PC-3 (cell line): ENCODE measurements around the gene RSPRY1. TPM values are rescaled to one million over a fixed set of nuclear protein-coding genes. Genes with fewer than 3 reads are reported as not detected.

Source experiments
- ATAC-seq: fragments of 200-7000 bp; cut with Tn5 transposase; 2 replicates; pipeline ENCODE4 v1.9.1; 2020; ENCODE audit warnings: mild to moderate bottlenecking, moderate library complexity
- BruUV-seq: library from RNA; stranded (reverse); fragments of 400-500 nt; replicated peaks from 2 replicates; lab custom pipeline; 2021; lab: Mats Ljungman, UMichigan
- CTCF ChIA-PET: fragments of 300-600 bp; sonication (Branson Sonifier 250); formaldehyde crosslinking; loops from one replicate; lab custom pipeline; 2022; ENCODE audit warnings: antibody characterized with exemption; lab: Charles Lee
- POLR2A ChIA-PET: fragments of 300-600 bp; sonication (Branson Sonifier 250); formaldehyde crosslinking; loops from one replicate; lab custom pipeline; 2022; ENCODE audit warnings: antibody characterized with exemption; ENCODE audit not compliant: unreplicated experiment; lab: Charles Lee
- DNase-seq: peaks from one replicate; pipeline ENCODE4 v3.0.0-alpha.2; 2015
- H2AFZ ChIP-seq: fragments of 300-600 bp; sonication (generic); 2 replicates; pipeline ENCODE4 v1.6.0; 2016; ENCODE audit warnings: antibody characterized with exemption, low read length
- H3F3A ChIP-seq: fragments of 300-600 bp; sonication (generic); one replicate; pipeline ENCODE4 v1.6.0; 2017; ENCODE audit warnings: antibody characterized with exemption, low read length, control low read depth, mild to moderate bottlenecking; ENCODE audit not compliant: unreplicated experiment
- H3K27ac ChIP-seq: fragments of 300-600 bp; sonication (generic); 2 replicates; pipeline ENCODE4 v1.5.1; 2016; ENCODE audit warnings: mild to moderate bottlenecking, low read length
- H3K27me3 ChIP-seq: fragments of 300-600 bp; sonication (generic); 2 replicates; pipeline ENCODE4 v1.6.1; 2016; ENCODE audit warnings: low read length, mixed read lengths
- H3K36me3 ChIP-seq: fragments of 300-600 bp; sonication (generic); 2 replicates; pipeline ENCODE4 v1.6.1; 2016; ENCODE audit warnings: low read depth, mixed run types, low read length, mixed read lengths
- H3K4me1 ChIP-seq: fragments of 300-600 bp; sonication (generic); 2 replicates; pipeline ENCODE4 v1.5.1; 2016; ENCODE audit warnings: low read length; ENCODE audit not compliant: insufficient read depth
- H3K4me2 ChIP-seq: fragments of 300-600 bp; sonication (generic); 2 replicates; pipeline ENCODE4 v1.6.0; 2016; ENCODE audit warnings: low read length
- H3K4me3 ChIP-seq: fragments of 300-600 bp; sonication (generic); 2 replicates; pipeline ENCODE4 v1.5.1; 2016; ENCODE audit warnings: mild to moderate bottlenecking, low read length, mixed read lengths
- H3K79me2 ChIP-seq: fragments of 300-600 bp; sonication (generic); 2 replicates; pipeline ENCODE4 v1.6.1; 2017; ENCODE audit warnings: low read length, mixed read lengths
- H3K9ac ChIP-seq: fragments of 300-600 bp; sonication (generic); 2 replicates; pipeline ENCODE4 v1.6.0; 2016; ENCODE audit warnings: mild to moderate bottlenecking, low read length
- H3K9me2 ChIP-seq: fragments of 300-600 bp; sonication (generic); replicated peaks from 2 replicates; pipeline ENCODE4 v1.6.1; 2016; ENCODE audit warnings: mixed run types, low read length, mixed read lengths
- H3K9me3 ChIP-seq: fragments of 300-600 bp; sonication (generic); 2 replicates; pipeline ENCODE4 v1.6.1; 2016; ENCODE audit warnings: low read length, mixed read lengths
- H4K20me1 ChIP-seq: fragments of 300-600 bp; sonication (generic); 2 replicates; pipeline ENCODE4 v1.6.1; 2016; ENCODE audit warnings: low read length, mixed read lengths
- CTCF ChIP-seq: fragments of 300-600 bp; sonication (generic); conservative IDR thresholded peaks from 2 replicates; pipeline ENCODE4 v1.5.1; 2017; ENCODE audit warnings: antibody characterized with exemption, low read depth, mild to moderate bottlenecking, low read length
- EZH2 ChIP-seq: fragments of 300-600 bp; sonication (generic); IDR thresholded peaks from one replicate; pipeline ENCODE4 v1.6.1; 2017; ENCODE audit warnings: antibody characterized with exemption, mild to moderate bottlenecking, low read length; ENCODE audit not compliant: unreplicated experiment
- EZH2phosphoT487 ChIP-seq: fragments of 300-600 bp; sonication (generic); IDR thresholded peaks from 2 replicates; pipeline ENCODE4 v1.6.1; 2018; ENCODE audit warnings: mild to moderate bottlenecking, antibody characterized with exemption, low read length, borderline replicate concordance
- intact Hi-C: fragments of 100-400 bp; cut with micrococcal nuclease; formaldehyde crosslinking; loops from 2 replicates; pipeline ENCODE4 v1.9.0; 2023
- total RNA-seq: library from RNA; depleted of rRNA; stranded (reverse); fragments of >200 nt; gene quantifications from 2 replicates; pipeline ENCODE4 v1.2.3, GENCODE V29; 2014

RSPRY1 gene
- total RNA-seq, 1 experiment from 2014 or later = 17.5 TPM

- Histone ChIP-seq H4K20me1 (no peaks in the 10 kb centered on the region), H3K27me3 (no peaks in the 10 kb centered on the region), H3K4me2 (no peak overlapping the region), H3K9me2 (no peaks in the 10 kb centered on the region), H3K79me2 (no peaks in the 10 kb centered on the region), H3K36me3 (peaks cover 3% of the 10 kb centered on the region; the same call in 1 of the 2 replicates), H3F3A (no peaks in the 10 kb centered on the region), H2AFZ (no peak overlapping the region), H3K27ac (no peak overlapping the region), H3K9me3 (no peaks in the 10 kb centered on the region), H3K4me3 (no peak overlapping the region), H3K9ac (no peak overlapping the region), H3K4me1 (no peaks in the 10 kb centered on the region)
- no TSS peak for BruUV-seq
- intact Hi-C loops = no loop called here
- TF ChIP-seq CTCF (no peak), EZH2 (no peak), EZH2phosphoT487 (no peak)
- ATAC-seq = no peak
- CTCF ChIA-PET = no interaction called here
- no peak for DNase-seq
- POLR2A ChIA-PET = no interaction called here
These were observed 33.7 kb upstream of the RSPRY1 start for GRCh38 chr16:57152096-57153093.

GRCh38 chr16:57153841-57154240 lies 32.3 kb upstream of the RSPRY1 start:
- no peak overlapping the region for H3K4me3 ChIP-seq
- H3F3A ChIP-seq = no peaks in the 10 kb centered on the region
- no peaks in the 10 kb centered on the region for H3K9me3 ChIP-seq
- H4K20me1 ChIP-seq = no peaks in the 10 kb centered on the region
- H3K36me3 ChIP-seq = peaks cover 8% of the 10 kb centered on the region; the same call in 1 of the 2 replicates
- DNase-seq (no peak), ATAC-seq (no peak)
- intact Hi-C loops = no loop called here
- no peak overlapping the region for H3K4me2 ChIP-seq
- H3K79me2 ChIP-seq = no peaks in the 10 kb centered on the region
- H3K9me2 ChIP-seq = no peaks in the 10 kb centered on the region
- H3K27me3 ChIP-seq = no peaks in the 10 kb centered on the region
- H3K9ac ChIP-seq = no peak overlapping the region
- ChIA-PET POLR2A (no interaction called here), CTCF (no interaction called here)
- H2AFZ ChIP-seq = no peak overlapping the region
- H3K27ac ChIP-seq = no peak overlapping the region
- BruUV-seq = TSS peak; percentile 55
- no peak for TF ChIP-seq EZH2phosphoT487
- TF ChIP-seq EZH2 = no peak
- TF ChIP-seq CTCF = no peak
- H3K4me1 ChIP-seq = no peaks in the 10 kb centered on the region
